ENCODE data around the gene NOC2L.

- TF ChIP-seq GLIS3 (CRISPR knock-in tag; IDR thresholded peaks at IDR 0.05) (no peak), CSDC2 (CRISPR knock-in tag; IDR thresholded peaks at IDR 0.05) (no peak), RARB (CRISPR knock-in tag; IDR thresholded peaks at IDR 0.05) (no peak), POU6F1 (CRISPR knock-in tag; IDR thresholded peaks at IDR 0.05; ENCODE audit: borderline replicate concordance, low read depth) (no peak)
- TF ChIP-seq, protein P1, sequence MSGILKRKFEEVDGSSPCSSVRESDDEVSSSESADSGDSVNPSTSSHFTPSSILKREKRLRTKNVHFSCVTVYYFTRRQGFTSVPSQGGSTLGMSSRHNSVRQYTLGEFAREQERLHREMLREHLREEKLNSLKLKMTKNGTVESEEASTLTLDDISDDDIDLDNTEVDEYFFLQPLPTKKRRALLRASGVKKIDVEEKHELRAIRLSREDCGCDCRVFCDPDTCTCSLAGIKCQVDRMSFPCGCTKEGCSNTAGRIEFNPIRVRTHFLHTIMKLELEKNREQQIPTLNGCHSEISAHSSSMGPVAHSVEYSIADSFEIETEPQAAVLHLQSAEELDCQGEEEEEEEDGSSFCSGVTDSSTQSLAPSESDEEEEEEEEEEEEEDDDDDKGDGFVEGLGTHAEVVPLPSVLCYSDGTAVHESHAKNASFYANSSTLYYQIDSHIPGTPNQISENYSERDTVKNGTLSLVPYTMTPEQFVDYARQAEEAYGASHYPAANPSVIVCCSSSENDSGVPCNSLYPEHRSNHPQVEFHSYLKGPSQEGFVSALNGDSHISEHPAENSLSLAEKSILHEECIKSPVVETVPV (CRISPR knock-in tag; IDR thresholded peaks at IDR 0.05), result no peak
Observed at GRCh38 chr1:978835-979743, 20.0 kb upstream of the NOC2L start.

Data from SK-N-SH treated with all-trans-retinoic acid at 6 μM for 48 hours (cell line).